Gastroesophageal sphincter (tissue), 4 donors: Measurements from ENCODE around the gene ELMOD3. TPM values are rescaled to one million over a fixed set of nuclear protein-coding genes. Genes with fewer than 3 reads are reported as not detected.
A peak's percentile ranks its signal among the peaks of the same experiment; 100 is the strongest.

Source experiments
- ATAC-seq: fragments of 150-250 bp; one replicate; pipeline ENCODE4 v1.9.1; 2016; ENCODE audit warnings: mild to moderate bottlenecking, moderate library complexity
- H3K27ac ChIP-seq, 4 donors: fragments of 200-600 bp; sonication (generic) in 3 of 4; 1 replicate in 3 of 4; 2 replicates in 1 of 4; pipeline ENCODE4 v1.5.1; 2016 to 2019
- H3K27me3 ChIP-seq: fragments of 200-600 bp; sonication (generic); one replicate; pipeline ENCODE4 v1.5.1; 2019
- H3K36me3 ChIP-seq, 2 donors: fragments of 200-600 bp; sonication (generic); one replicate each; pipeline ENCODE4 v1.5.1; 2019; ENCODE audit warnings: control low read depth in 1 of 2
- H3K4me1 ChIP-seq, 3 donors: fragments of 200-600 bp; sonication (generic); 1 replicate in 2 of 3; 2 replicates in 1 of 3; pipeline ENCODE4 v1.5.1; 2016 to 2019; ENCODE audit warnings: control low read depth in 2 of 3
- H3K4me3 ChIP-seq, 2 donors: fragments of 200-600 bp; sonication (generic); one replicate each; pipeline ENCODE4 v1.5.1; 2019; ENCODE audit warnings: mild to moderate bottlenecking in 1 of 2, moderate library complexity in 1 of 2
- H3K9me3 ChIP-seq, 3 donors: fragments of 200-600 bp; sonication (generic); one replicate each; pipeline ENCODE4 v1.5.1; 2017 to 2019; ENCODE audit warnings: control low read depth in 2 of 3
- CTCF ChIP-seq, 4 experiments: fragments of 200-600 bp in 2 of 4; fragments of 450-650 bp in 2 of 4; sonication (generic) in 1 of 4; IDR thresholded peaks; one replicate each; pipeline ENCODE4 v1.5.1; 2017 to 2019; ENCODE audit warnings: antibody characterized with exemption in 4 of 4, mild to moderate bottlenecking in 2 of 4, moderate library complexity in 2 of 4
- EP300 ChIP-seq: sonication (generic); formaldehyde crosslinking; IDR thresholded peaks from one replicate; pipeline ENCODE4 v1.6.1; 2017; ENCODE audit warnings: antibody characterized with exemption, mild to moderate bottlenecking
- POLR2A ChIP-seq, 2 donors: fragments of 450-650 bp; IDR thresholded peaks; one replicate each; pipeline ENCODE4 v1.6.1; 2017; ENCODE audit warnings: antibody characterized with exemption in 2 of 2, mild to moderate bottlenecking in 2 of 2, moderate library complexity in 1 of 2
- POLR2AphosphoS5 ChIP-seq: sonication (generic); formaldehyde crosslinking; IDR thresholded peaks from one replicate; pipeline ENCODE4 v1.6.1; 2017; ENCODE audit warnings: antibody characterized with exemption
- WGBS, 2 donors: methylation state at CpG; one replicate each; pipeline ENCODE4 v1.1.5; 2018; ENCODE audit warnings: low coverage in 1 of 2; 5-methylcytosine and 5-hydroxymethylcytosine counted together
- total RNA-seq, 4 donors: library from RNA; depleted of rRNA; stranded (reverse); fragments of >200 nt; gene quantifications; one replicate each; pipeline ENCODE4 v1.1.0, GENCODE V29; 2016

ELMOD3 gene
- total RNA-seq, 4 donors from 2014 or later, result 12.4 to 25.8 (median 18.0) TPM

- Histone ChIP-seq H3K4me3 (peak overlapping the region in 1 of 2 donors; percentile 15), H3K27me3 (no peaks in the 10 kb centered on the region), H3K9me3 (no peaks in the 10 kb centered on the region), H3K27ac (peak overlapping the region in 3 of 4 donors; percentile 53 to 77 (median 59)), H3K4me1 (peaks cover 0 to 38% (median 0%) of the 10 kb centered on the region in 3 donors), H3K36me3 (peaks cover 0 to 54% of the 10 kb centered on the region in 2 donors)
- ATAC-seq, result no peak
- WGBS, 2 donors, result 89 to 96% methylated on average over 5 to 11 of the region's 14 CpGs
- TF ChIP-seq EP300, result no peak
- TF ChIP-seq POLR2AphosphoS5, result no peak
- TF ChIP-seq CTCF (IDR thresholded peaks at IDR 0.05), result no peak
- TF ChIP-seq POLR2A (IDR thresholded peaks at IDR 0.05), result no peak
Observed at GRCh38 chr2:85395912-85396475, 41.4 kb downstream of the ELMOD3 start.

- TF ChIP-seq POLR2A (IDR thresholded peaks at IDR 0.05), result no peak
- TF ChIP-seq CTCF (IDR thresholded peaks at IDR 0.05), result no peak
- no peak for TF ChIP-seq POLR2AphosphoS5
- TF ChIP-seq EP300, result no peak
- H3K27ac ChIP-seq, result peak overlapping the region in 3 of 4 donors; percentile 53 to 77 (median 59)
- H3K9me3 ChIP-seq, result no peaks in the 10 kb centered on the region
- peaks cover 0 to 39% (median 0%) of the 10 kb centered on the region in 3 donors for H3K4me1 ChIP-seq
- peak overlapping the region in 1 of 2 donors; percentile 15 for H3K4me3 ChIP-seq
- WGBS, 2 donors, result 21 to 31% methylated on average over 2 of the region's 5 CpGs
- no peaks in the 10 kb centered on the region for H3K27me3 ChIP-seq
- ATAC-seq, result peak; percentile 50
- H3K36me3 ChIP-seq, result peaks cover 0 to 54% of the 10 kb centered on the region in 2 donors
Observed at GRCh38 chr2:85396531-85397470, 42.2 kb downstream of the ELMOD3 start.

- Histone ChIP-seq H3K27ac (peak overlapping the region in 1 of 4 donors; percentile 77), H3K9me3 (no peaks in the 10 kb centered on the region), H3K36me3 (peaks cover 0 to 44% of the 10 kb centered on the region in 2 donors), H3K4me1 (peaks cover 0 to 39% (median 0%) of the 10 kb centered on the region in 3 donors), H3K4me3 (no peak overlapping the region), H3K27me3 (no peaks in the 10 kb centered on the region)
- 75% methylated on average over 3 of the region's 4 CpGs; no CpG with 5 or more reads in 1 of the 2 donors for WGBS, 2 donors
- no peak for TF ChIP-seq POLR2A (IDR thresholded peaks at IDR 0.05)
- no peak for TF ChIP-seq CTCF (IDR thresholded peaks at IDR 0.05)
- no peak for TF ChIP-seq EP300
- TF ChIP-seq POLR2AphosphoS5, result no peak
- no peak for ATAC-seq
Observed at GRCh38 chr2:85397925-85398331, 43.4 kb downstream of the ELMOD3 start.

GRCh38 chr2:85398426-85399182 lies 44.0 kb downstream of the ELMOD3 start:
- Histone ChIP-seq H3K27me3 (no peaks in the 10 kb centered on the region), H3K36me3 (peaks cover 0 to 44% of the 10 kb centered on the region in 2 donors), H3K4me1 (peaks cover 0 to 39% (median 0%) of the 10 kb centered on the region in 3 donors), H3K27ac (peak overlapping the region in 1 of 4 donors; percentile 77), H3K9me3 (no peaks in the 10 kb centered on the region), H3K4me3 (no peak overlapping the region)
- TF ChIP-seq EP300 (no peak), POLR2A (IDR thresholded peaks at IDR 0.05) (no peak), CTCF (IDR thresholded peaks at IDR 0.05) (no peak), POLR2AphosphoS5 (no peak)
- 75% methylated on average over 2 of the region's 8 CpGs; no CpG with 5 or more reads in 1 of the 2 donors for WGBS, 2 donors
- ATAC-seq, result no peak
